Lung (tissue), 12 donors: ENCODE measurements around the gene NT5DC2. TPM values are rescaled to one million over a fixed set of nuclear protein-coding genes. Genes with fewer than 3 reads are reported as not detected.

ENCODE experiments used
- ATAC-seq: fragments of 200-7000 bp; cut with Tn5 transposase; one replicate; pipeline ENCODE4 v1.9.1; 2020; ENCODE audit warnings: moderate number of reproducible peaks; ENCODE audit not compliant: insufficient read depth, low FRiP score
- DNase-seq, 3 donors: peaks; one replicate each; pipeline ENCODE4 v3.0.0-alpha.2; 2013 to 2017
- H3K27ac ChIP-seq, 2 donors: one replicate each; pipeline ENCODE4 v1.5.1; 2013; ENCODE audit warnings: mild to moderate bottlenecking in 2 of 2, moderate library complexity in 2 of 2, control low read depth in 1 of 2, inconsistent platforms in 1 of 2, low read depth in 1 of 2, low read length in 1 of 2
- H3K27me3 ChIP-seq, 3 donors: one replicate each; pipeline ENCODE4 v1.5.1; 2013; ENCODE audit warnings: low read length in 2 of 3; ENCODE audit not compliant: control insufficient read depth in 3 of 3, insufficient read depth in 3 of 3
- H3K36me3 ChIP-seq, 4 donors: one replicate each; pipeline ENCODE4 v1.5.1; 2013; ENCODE audit warnings: low read length in 4 of 4, mild to moderate bottlenecking in 1 of 4, moderate library complexity in 1 of 4; ENCODE audit not compliant: control insufficient read depth in 4 of 4, insufficient read depth in 4 of 4
- H3K4me1 ChIP-seq, 5 donors: one replicate each; pipeline ENCODE4 v1.5.1; 2013; ENCODE audit warnings: low read length in 5 of 5, mild to moderate bottlenecking in 2 of 5, moderate library complexity in 1 of 5; ENCODE audit not compliant: control insufficient read depth in 5 of 5, insufficient read depth in 5 of 5
- H3K4me3 ChIP-seq: one replicate; pipeline ENCODE4 v1.5.1; 2013; ENCODE audit warnings: mild to moderate bottlenecking, control low read depth, moderate library complexity
- H3K9ac ChIP-seq, 2 donors: one replicate each; pipeline ENCODE4 v1.5.1; 2013; ENCODE audit warnings: low read length in 2 of 2, control low read depth in 1 of 2; ENCODE audit not compliant: insufficient read depth in 1 of 2
- H3K9me3 ChIP-seq, 4 donors: one replicate each; pipeline ENCODE4 v1.5.1; 2013; ENCODE audit warnings: low read length in 3 of 4, mild to moderate bottlenecking in 1 of 4, moderate library complexity in 1 of 4; ENCODE audit not compliant: control insufficient read depth in 4 of 4, insufficient read depth in 3 of 4
- WGBS, 2 donors: extraction: QIAGEN DNeasy Blood & Tissue Kit; methylation state at CpG; one replicate each; pipeline ENCODE4 v1.1.7; 2013; 5-methylcytosine and 5-hydroxymethylcytosine counted together
- polyA plus RNA-seq, 2 donors: library from polyadenylated mRNA; stranded (reverse); fragments of 200-250 nt; gene quantifications; one replicate each; pipeline ENCODE4 v1.2.1, GENCODE V29; 2013
- total RNA-seq, 2 donors: library from RNA; depleted of rRNA in 1 of 2; stranded (reverse); fragments of >200 nt in 1 of 2; gene quantifications; one replicate each; pipeline ENCODE4 v1.2.1, GENCODE V29; 2014 to 2021
- TF ChIP-seq, protein P1 (sequence below): IDR thresholded peaks from 2 replicates; pipeline ENCODE4 v1.5.1; 2012; ENCODE audit warnings: mild to moderate bottlenecking; ENCODE audit errors: control extremely low read depth, extremely low read depth
- donor health status: control.
- donor health status: control.
- donor health status: Bipolar disorder and iron deficiency.
- donor health status: healthy.
- donor health status: DM: yes; HTN: yes; CAD: no.

NT5DC2 gene
- total and polyA plus RNA-seq, 4 donors: 32.7 to 85.6 (median 51.2) TPM

DNA sequence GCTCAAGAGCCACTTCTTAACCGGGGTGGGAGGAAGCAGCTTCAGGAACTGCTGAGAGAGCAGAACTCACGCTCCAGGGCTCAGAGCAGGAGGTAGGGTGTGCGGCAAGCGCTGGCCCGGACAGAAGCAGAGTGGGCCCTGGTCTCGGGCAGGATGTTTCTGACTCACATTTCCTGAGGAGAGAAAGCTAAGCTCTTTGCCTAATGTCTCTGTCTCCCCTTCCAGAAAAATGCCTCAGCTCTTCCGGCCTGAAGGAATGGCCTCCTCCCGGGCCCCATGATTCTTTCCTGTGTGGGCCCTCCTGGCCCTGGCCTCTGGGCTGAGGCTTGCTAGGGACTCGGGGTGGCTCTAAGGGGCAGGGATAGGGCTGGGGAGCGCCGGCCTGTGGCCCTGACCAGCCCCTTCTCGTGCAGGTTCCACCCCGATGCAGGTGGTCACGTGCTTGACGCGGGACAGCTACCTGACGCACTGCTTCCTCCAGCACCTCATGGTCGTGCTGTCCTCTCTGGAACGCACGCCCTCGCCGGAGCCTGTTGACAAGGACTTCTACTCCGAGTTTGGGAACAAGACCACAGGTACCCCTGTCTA is 42.6 kb downstream of the NT5DC2 start:
- Histone ChIP-seq H3K36me3 (peaks cover 2 to 76% (median 40%) of the 10 kb centered on the region in 4 donors), H3K9ac (no peak overlapping the region), H3K27ac (peak overlapping the region; percentile 55 to 84), H3K27me3 (no peaks in the 10 kb centered on the region), H3K4me1 (peaks cover 0 to 49% (median 0%) of the 10 kb centered on the region in 5 donors), H3K9me3 (peaks cover 0 to 2% (median 0%) of the 10 kb centered on the region in 4 donors), H3K4me3 (no peak overlapping the region)
- DNase-seq: peak in 1 of 3 donors; percentile 36
- WGBS, 2 donors: 56 to 58% methylated on average over 23 of the region's 23 CpGs
- ATAC-seq: peak; percentile 7
- TF ChIP-seq, protein P1, sequence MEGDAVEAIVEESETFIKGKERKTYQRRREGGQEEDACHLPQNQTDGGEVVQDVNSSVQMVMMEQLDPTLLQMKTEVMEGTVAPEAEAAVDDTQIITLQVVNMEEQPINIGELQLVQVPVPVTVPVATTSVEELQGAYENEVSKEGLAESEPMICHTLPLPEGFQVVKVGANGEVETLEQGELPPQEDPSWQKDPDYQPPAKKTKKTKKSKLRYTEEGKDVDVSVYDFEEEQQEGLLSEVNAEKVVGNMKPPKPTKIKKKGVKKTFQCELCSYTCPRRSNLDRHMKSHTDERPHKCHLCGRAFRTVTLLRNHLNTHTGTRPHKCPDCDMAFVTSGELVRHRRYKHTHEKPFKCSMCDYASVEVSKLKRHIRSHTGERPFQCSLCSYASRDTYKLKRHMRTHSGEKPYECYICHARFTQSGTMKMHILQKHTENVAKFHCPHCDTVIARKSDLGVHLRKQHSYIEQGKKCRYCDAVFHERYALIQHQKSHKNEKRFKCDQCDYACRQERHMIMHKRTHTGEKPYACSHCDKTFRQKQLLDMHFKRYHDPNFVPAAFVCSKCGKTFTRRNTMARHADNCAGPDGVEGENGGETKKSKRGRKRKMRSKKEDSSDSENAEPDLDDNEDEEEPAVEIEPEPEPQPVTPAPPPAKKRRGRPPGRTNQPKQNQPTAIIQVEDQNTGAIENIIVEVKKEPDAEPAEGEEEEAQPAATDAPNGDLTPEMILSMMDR: no peak

DNA sequence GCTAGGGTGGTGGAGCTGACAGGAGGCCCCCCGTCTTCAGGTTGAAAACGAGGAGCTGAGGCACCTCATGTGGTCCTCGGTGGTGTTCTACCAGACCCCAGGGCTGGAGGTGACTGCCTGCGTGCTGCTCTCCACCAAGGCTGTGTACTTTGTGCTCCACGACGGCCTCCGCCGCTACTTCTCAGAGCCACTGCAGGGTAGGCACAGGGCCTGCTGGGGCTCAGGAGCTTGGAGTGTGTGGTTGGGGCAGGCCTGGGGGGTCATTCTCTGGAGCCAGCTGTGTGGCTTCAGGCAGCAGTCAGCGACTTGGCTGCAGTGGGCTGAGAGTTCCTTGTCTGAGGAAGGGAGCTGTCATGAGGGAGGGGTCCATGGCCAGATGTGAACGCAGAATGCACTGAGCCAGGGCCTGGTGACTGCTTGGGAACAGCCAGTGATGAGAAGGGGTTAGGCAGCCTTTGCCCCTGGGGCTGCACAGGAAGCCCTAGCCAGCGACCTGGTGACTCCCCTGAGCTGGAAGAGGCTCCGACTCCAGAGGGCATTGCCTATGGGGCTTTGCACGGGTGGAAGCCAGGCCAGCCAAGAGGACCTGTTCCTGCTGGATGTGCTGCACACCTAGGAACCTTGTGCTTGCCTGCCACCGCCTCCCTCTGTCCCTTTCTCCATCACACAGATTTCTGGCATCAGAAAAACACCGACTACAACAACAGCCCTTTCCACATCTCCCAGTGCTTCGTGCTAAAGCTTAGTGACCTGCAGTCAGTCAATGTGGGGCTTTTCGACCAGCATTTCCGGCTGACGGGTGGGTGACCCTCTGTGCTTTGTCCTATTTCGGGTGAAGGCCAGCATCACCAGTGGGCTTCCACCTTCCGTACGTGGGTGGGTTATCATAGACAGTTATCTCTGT is 43.4 kb downstream of the NT5DC2 start:
- 67 to 71% methylated on average over 21 to 22 of the region's 22 CpGs for WGBS, 2 donors
- Histone ChIP-seq H3K4me3 (no peak overlapping the region), H3K27me3 (no peaks in the 10 kb centered on the region), H3K9ac (no peak overlapping the region), H3K4me1 (peaks cover 0 to 46% (median 0%) of the 10 kb centered on the region in 5 donors), H3K9me3 (peaks cover 0 to 2% (median 0%) of the 10 kb centered on the region in 4 donors), H3K36me3 (peaks cover 2 to 83% (median 43%) of the 10 kb centered on the region in 4 donors), H3K27ac (peak overlapping the region in 1 of 2 donors; percentile 84)
- TF ChIP-seq, protein P1: no peak
- peak in 1 of 3 donors; percentile 25 for DNase-seq
- no peak for ATAC-seq

DNA sequence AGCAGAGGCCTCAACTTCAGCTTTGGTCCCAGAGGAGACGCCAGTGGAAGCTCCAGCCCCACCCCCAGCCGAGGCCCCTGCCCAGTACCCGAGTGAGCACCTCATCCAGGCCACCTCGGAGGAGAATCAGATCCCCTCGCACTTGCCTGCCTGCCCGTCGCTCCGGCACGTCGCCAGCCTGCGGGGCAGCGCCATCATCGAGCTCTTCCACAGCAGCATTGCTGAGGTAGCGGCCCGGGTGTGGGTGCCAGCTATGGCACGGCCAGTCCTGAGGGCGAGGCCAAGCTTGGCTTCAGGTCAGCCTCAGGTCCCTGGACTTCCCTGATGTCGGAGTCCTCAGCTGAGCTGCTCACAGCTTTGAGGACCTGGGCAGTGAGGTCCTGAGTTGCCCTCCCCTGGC is 44.2 kb downstream of the NT5DC2 start:
- H3K4me1 ChIP-seq: peaks cover 0 to 46% (median 5%) of the 10 kb centered on the region in 5 donors
- H3K36me3 ChIP-seq: peaks cover 2 to 84% (median 48%) of the 10 kb centered on the region in 4 donors
- H3K4me3 ChIP-seq: no peak overlapping the region
- 95 to 98% methylated on average over 18 of the region's 18 CpGs for WGBS, 2 donors
- TF ChIP-seq, protein P1: no peak
- peak overlapping the region in 1 of 2 donors; percentile 84 for H3K27ac ChIP-seq
- DNase-seq (no peak), ATAC-seq (no peak)
- H3K27me3 ChIP-seq: no peaks in the 10 kb centered on the region
- H3K9ac ChIP-seq: no peak overlapping the region
- H3K9me3 ChIP-seq: peaks cover 0 to 2% (median 0%) of the 10 kb centered on the region in 4 donors
